Activated naive CD4-positive, alpha-beta T cell treated with anti-CD3 and anti-CD28 coated beads, Interleukin-2, amount 50 U/mL, for 16 hours (primary cell): ENCODE results near the gene ZEB2.

Source experiments
- DNase-seq: peaks from one replicate; pipeline ENCODE4 v3.0.0-alpha.2; 2020

Gene ZEB2

DNA sequence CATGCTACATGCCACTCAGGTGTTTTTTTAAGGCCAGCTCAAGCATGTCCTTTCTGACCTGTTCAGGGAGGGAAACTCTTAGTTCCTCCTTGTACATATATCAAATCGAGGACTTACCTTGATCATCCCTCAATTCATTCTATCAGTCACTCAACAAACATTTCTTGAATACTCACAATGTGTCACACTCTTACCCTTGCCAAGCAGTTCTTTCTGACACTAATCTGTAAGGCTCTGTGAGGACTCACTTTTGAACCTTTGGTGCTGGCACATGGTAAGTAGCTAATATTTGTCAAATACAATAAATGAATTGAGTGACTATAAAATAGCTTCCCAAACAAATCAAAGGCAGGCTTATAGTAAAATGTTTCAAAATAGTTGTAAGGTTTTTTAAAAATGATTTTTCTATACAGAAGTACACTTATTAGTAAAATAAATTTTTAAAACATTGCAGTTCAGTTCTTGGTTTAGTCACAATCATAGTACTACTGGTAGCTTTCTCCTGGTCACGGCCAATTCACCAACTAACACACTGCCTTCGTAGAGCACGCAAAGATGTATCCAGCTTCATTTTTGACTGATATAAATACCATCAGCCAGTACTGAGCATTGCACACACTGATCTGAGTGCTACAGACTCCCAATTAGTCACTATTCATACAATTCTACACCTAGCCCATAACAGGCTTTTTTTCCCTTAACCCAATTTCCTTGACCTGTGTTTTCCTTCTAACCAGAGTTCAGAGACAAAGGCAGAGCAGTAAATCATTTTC, 50.9 kb downstream of the ZEB2 start:
- no peak for DNase-seq

DNA sequence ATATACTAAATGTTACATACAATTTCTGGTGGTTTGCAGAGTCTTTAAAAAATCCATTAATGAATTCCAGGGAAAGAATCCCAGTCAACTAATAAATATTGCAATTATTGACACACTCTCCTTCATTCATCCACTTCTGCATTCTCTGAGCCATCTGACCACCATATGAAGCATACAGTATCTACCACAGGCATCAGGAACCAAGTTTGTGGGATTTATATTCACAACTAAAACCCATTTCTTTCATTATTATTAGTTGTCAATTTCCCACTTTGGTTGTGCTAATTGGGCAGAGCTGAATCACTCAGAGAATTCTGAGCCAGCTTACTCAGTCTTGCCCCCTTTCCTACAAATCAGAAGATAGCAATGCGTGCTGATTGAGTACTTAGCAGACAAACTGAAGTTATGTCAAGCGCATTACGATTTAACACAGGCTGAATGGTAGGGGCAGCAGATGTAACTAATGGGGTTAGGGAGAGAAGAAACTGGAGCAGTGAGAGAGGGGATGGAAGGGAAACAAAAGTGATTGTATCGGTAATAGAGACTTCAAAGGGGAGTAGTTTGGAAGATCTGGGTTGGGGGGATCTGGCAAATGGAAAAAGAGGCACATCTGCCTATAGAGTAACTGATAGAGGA, 52.3 kb downstream of the ZEB2 start:
- no peak for DNase-seq

DNA sequence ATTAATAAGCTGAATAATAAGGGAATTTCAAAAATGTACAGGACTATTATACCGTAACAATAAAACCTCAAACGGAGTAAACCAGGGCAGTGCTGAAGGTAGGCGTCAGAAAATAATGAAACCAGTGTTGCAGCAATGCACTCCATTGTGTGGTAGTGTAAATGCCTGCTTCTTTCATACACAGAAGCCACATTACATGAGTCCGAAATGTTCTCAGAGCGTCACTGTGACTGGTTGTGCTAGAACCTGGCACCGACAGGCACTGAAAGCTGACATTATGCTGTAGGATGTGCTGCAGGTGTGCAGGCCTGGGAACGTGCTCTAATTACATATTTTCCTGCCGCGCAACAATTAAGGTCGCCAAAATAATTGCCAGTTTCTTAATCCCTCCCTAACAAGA, 53.3 kb downstream of the ZEB2 start:
- DNase-seq, result no peak

DNA sequence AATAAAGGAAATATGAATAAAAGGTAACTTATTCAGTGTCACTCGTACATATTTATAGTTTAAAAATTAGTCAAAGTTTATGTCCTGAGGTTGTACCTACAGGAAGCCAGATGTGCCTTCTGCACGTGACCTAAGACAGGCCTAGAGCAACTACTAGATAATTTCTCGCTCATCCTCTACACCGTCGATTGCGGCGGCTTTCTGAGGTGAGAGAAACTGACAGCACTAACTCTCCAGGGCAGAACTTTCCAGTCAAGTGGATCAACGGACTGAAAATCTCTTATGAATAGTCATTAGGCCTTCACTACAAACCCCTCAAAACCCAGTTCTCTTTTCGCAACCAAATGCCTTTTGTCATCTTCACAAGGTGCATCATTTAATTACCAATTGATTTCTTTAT, 54.2 kb downstream of the ZEB2 start:
- DNase-seq, result no peak

DNA sequence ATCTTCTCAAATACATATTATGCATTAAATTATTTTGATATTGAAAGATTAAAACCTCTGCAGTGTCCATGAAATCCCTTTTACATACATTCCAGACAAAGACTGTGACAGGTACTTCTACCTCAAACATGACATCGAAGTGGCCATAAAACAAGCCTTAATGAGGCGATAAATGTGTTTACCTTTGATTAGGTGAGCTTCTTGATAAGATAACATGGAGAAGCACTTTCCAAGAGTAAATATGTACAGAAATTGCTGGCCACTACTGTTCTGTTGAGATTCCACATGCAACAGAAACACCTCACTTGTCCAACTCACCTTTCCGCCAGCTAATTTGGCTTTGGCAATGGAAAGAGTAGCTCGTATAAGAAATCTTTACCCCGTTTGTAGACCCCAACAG, 55.2 kb downstream of the ZEB2 start:
- DNase-seq, result no peak

DNA sequence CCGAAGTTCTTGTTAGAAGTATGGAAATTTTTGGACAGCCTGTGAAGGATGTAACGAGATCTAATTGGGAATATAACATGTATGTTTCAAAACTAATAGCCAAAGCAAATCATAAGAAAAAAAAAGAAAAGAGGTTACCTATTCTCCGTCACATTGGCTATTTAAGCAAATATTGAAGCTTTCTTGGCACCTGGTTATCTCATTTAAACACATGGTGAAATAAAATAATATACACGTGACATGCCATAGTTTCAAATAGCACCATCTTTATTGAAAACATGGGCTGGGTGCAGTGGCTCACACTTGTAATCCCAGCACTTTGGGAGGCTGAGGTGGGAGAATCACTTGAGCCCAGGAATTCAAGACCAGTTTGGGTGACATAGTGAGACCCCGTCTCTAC, 56.7 kb downstream of the ZEB2 start:
- DNase-seq, result no peak

DNA sequence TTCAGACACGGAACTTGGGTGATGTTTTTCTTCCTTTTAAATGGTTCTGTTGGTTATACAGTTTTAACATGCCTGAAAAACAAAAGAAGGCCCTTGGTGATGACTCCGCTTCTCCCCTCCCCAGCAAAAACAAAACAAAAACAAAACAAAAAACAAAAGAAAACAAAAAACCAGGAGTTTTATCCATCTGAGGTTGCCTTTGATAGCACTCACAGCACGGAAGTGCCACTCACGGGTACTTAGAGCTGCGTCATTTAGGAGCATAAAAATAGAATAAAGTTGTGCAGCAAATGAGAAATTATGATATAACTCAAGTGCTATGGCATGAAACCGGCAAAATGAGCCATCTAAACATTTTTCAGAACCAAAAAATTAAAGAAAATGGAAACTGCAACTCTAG, 57.7 kb downstream of the ZEB2 start:
- no peak for DNase-seq

DNA sequence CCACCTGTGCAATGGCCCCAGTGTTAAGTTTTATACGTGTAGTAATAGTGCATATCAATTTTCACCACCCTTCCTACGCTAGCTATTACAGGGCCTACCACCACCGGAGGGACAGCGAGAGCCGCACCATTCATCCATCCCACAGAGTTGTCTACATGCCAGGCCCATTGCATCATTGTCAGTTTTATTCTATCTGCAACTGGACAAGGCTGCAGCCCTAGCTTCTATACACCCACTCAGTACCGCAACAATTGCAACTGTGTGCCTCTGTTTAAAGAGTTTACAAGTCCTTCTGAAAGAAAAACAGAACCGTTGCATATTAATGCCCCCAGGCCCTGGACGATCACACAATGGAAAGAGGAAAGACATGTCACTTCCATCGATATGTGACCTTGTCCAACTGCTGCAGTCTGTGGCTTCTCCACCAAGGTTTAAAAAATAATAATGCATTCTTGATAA, 58.6 kb downstream of the ZEB2 start:
- DNase-seq, result no peak

DNA sequence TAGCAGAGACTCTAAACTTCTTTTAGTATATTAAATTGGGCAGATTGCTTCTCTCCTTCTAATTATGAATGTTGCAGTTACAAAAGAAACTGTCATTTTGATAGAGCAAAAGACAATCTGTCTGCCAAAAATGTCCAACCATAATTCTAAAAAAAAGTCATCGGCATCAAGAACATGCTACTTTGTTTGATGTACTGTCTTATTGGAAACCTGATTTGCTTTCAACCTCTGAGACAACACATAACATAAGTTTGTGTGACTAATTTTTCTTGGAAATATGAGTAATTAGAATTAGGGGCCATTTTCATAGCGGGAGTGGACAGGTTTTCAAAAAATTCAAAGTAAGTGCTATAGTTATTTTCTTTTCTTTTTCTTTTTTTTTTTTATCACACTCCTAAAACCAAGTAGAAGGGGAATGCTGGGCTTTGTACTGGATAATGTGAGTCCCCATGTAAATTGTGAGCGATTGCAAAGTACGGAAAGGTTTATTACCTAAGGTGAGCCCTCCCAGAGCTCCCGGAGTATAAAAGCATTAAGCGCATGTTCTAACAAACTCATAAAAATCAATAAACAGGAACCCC, 59.1 kb downstream of the ZEB2 start:
- DNase-seq, result no peak

DNA sequence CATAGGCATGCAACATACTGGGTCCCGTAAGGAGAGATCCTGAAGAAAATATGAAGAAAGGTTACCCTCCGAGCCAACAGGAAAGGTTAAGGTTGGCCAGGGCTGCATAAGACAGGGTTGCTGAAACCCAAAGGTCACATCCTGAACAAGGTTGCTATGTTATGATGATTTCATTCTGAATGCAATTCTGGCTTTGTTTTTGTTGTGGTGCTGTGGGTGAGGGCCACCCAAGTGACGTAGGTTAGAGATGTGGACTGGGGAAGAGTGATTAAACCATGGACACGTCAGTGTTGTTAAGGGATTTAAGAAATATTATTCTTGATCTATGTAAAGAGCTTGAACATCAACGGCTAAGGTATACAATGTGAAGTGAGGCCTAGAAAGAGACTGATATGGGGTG, 60.0 kb downstream of the ZEB2 start:
- DNase-seq, result no peak

DNA sequence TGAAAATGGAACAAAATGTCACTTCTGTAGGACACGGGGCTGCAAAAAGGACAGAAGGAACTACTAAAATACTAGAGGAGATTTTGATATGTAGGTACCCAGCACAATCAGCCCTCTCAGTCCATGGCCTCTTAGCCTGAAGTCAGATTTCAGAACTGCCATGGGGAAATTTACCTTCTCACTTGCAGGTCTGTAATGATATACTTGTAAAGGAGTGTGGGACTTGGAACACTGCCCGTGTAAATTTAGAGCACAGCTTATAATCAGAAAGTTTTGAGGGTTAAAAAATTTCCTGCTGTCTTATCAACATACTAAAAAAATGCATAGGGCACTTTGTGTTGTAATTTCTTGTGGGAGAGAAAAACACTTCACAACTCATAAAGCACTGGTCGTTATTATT, 60.6 kb downstream of the ZEB2 start:
- DNase-seq, result no peak

DNA sequence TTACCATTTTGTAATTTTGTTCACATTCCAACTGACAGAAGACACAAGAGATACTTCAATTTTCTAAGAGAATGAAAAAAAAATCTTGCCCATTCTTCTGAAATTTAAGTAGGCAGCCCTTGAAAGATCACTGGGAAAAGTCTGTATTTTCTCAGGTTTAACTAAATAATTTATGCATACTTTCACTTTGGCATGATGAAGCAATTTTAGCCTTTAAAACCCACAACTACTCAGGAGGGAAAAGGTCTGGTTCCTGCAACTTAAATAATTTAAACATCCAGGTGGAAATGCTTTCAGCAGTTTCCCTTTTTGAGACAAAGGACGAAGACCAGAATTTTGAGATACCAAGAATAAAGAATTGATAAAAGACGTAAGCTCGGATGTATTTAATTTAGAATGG, 61.4 kb downstream of the ZEB2 start:
- DNase-seq, result no peak

DNA sequence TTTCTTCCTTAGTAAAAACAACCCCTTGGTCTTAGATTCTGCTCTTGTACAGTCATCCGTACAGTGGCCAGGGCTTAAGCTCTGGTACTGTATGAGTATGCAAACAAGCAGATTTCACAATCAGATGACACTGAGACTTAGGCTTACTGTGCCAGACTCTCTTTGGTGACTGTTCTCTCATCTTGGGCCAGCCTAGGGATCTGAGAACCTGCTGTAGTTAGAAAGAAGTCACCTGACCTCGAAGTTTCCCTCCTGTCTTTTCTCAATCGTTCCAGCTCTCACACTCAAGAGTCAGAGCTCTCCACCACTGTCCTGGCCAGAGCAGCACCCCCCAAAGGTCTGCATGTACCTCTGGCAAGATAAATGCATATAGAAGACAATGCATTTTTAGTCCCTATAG, 63.2 kb downstream of the ZEB2 start:
- no peak for DNase-seq

DNA sequence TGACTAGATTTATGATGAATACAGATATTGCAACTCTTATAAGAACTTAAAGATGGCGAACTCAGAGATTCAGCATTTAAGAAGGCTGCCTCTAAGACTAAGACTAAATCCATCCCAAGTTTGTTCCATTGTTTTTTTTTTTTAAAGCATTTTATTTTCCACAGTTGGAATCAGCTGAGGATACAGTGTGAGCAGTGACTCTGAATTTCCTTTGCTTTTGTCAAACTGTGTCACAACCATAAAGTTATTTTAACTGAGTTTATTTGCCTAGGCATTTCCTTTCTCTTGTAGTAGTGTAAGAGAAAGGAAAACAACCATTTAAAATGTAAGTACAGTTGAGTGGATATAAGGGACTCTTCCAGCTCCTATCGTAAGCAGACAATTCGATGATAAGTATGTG, 63.9 kb downstream of the ZEB2 start:
- no peak for DNase-seq

DNA sequence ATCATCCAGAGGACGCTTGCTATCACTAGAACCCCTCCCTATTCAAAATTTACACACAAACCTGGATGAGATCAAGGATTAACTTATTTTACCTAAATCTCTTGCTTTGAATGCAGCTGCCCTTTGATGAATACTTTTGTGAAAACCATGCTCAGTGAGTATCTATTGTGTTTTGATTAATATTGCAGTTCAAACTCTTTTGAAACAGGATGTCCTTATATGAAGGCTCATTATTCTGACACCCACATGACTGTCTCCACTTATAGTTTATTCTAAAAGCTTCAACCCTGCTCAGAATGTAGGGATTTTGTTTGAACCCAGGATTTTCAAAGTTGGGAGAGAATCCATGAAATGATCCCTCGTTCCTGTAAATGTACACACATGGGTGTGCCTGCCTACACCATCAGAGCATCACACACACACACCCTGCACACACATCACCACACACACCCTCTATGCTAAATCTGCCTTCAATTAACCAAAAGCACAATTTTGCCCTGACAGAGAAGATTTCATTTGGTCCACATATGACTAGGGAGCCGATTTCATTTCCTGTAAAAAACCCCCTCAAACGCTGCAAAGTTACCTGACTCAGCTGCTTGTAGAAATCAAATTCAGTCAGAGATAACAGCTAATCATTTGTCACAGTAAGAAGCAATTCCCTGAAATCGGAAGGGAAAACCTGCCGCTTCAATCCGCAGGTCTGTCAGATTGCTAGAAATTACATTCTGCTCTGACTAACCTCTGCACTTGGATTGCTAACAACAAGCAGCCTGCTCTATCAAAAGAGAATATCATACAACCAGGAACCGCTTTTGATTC, 65.2 kb downstream of the ZEB2 start:
- no peak for DNase-seq

DNA sequence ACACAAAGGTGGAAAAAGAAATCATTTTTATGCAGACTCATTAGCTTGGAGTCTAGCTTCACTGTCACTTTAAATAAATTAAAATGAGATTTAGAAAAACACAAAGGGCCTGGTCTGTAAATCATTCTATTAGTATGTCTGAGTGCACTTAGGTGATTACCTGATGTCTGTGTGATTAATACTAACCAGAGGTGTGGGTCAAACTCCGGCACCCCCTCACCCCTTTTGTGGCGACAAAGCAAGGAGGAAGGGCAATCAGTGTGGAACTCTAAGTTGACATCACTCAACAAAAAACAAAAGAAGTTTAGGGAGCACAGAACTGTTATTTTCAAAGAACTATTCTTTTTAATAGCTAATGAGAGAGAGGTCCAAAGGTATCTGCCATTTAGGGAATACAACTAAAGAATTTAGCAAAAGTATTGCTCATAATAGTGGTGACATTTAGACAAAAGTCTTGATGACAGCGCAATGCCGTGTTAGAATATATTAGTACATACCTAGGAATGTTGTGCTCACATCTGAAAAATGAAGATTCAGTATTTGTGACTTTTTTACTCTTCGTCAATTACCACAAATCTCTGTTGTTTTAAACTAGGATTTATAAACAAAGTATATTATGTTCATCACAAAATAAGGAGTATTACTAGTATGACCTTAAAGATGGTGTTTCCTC, 66.3 kb downstream of the ZEB2 start:
- no peak for DNase-seq

DNA sequence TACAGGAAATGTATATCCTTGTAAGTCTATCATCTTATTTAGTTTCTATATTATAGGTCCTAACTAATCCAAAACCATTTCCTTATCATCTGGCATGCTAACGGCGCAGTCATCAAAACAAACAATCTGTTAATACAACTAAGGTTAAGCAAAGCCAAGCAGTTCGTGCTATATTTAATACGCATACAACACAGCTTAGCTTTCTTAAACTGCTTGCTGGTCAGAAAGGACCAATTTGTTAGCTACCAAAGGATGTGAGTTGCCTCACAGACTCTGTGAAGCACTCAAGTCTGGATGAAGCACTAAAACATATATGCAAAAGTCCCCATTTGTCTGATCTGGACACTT, 67.0 kb downstream of the ZEB2 start:
- DNase-seq, result no peak

DNA sequence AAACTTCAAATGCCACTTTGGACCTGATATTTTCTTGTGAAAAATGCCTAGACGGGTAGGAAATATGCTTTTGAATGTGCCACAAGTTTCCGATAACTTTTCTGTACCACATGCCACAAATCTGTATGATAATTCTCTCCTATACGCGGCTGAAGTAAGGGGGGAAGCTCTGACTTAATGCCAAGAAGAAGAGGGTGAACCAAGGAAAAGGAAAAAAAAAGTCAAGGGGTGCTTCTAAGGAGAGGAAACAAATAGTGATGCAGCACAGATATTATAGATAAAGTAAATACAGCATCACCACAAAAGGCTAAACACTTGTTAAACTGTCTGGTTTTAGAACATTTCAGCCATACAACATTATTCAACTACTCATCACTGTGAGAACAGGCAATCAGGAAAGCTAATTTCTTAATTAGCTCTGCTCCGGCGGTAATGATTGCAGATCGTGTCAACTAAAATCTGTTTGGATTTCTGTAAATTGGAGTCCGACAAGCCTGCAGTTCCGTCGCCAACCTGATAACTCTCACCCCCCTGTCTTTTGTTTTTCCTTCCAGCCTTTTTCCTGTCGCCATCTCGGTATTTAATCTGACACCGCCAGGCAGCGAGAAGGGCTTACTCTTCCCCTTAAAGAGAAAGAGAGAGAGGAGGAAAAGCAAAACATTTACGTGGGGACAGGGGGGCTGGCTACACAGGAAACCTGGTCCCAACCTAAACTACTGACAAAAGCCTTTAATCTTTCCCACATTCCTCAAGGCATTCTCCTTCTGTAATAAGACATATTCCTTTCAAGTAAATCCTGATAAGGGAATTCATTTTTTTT, 67.5 kb downstream of the ZEB2 start:
- no peak for DNase-seq

DNA sequence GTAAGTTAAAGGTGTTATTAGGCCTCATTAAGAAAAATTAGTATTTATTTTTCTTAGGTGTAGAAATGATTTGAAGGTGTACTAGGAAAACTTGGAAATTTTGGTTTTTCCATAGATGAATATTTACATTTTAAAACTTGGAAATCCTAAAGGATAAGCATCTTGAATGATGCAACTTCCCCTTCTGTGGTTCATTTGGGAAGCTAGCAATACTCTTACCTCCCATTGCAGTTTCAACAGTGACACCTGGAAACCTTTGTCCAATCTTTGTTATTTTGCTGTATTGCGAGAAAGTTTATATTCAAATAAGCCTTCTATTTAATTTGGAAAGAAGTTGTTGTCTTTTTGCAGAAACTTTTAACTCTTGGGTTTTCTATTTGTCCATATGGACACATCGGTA, 68.5 kb downstream of the ZEB2 start:
- no peak for DNase-seq

DNA sequence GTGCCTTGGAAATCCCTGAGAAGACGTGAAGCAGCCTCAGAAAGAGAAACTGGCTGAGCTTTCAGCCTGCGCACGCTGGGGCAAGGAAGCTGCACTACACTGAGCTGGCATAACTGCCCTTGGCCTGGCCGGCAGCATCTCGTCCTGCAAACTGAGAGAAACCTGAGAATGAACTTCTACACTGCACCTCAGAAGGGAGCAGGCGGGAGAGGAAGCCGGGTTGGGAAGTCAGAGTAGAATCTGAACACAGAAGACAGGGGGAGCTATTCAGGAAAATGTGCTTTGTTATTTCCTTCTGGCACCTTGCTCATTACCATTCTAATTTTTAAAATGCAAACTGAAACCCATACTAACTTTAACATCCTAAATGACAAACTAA, 70.9 kb downstream of the ZEB2 start:
- DNase-seq, result no peak

DNA sequence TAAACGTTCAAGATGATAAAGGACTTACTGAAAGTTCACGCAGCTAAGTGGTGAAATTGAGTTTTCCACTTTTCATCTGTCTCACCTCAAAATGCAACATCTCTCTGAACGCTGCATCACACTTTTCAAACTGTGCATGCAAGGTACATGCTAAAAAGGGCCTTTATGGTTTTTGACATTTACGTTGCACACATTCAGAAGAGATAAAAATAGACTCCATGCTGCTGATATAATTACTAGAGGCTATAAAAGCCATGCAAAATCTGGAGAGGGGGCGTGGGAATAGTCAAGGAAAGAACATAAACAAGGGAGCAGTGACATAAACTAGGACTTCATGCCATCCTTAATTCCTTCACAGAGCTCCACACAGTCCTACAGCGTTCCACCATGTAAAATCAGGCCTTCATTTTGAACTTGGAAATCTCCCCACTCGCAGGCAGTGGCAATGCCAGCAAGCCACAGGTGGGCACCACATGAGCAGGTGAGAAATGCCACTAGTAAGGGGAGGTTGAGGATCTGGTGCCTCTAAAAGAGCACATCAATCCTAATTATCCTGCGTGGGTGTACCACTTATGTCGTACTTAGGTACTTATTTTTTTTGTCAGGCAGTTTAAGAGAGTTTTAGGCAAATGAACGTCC, 71.4 kb downstream of the ZEB2 start:
- DNase-seq, result no peak

DNA sequence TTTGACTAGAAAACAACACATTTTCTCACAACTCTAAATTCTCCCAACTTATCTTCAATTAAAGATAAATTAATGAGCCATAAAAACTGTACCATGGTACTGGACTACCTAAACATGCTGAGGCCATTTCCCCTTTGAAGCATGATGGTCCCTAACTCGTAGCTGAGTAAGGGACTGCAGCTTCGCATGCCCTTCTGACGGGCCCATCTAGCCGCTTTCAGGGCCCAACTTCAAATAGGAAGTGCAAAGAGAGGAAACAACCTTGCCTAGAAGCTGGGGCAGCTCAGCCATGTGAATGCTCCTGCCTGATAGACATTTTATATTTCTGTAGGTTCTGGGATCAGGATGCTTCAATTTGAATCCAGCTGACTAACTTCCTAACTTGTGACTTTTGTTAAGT, 72.4 kb downstream of the ZEB2 start:
- no peak for DNase-seq
